IPS-18c (cell line): ENCODE results near the gene ZFP92.

ENCODE experiments used
- H3K4me3 ChIP-seq: 2 replicates; pipeline ENCODE4 v1.7.0; 2013; ENCODE audit warnings: low read depth, mild to moderate bottlenecking, low read length, moderate library complexity; ENCODE audit not compliant: insufficient read depth
- H3K9me3 ChIP-seq: one replicate; pipeline ENCODE4 v1.6.1; 2013; ENCODE audit warnings: mild to moderate bottlenecking, low read length, moderate library complexity; ENCODE audit not compliant: control insufficient read depth, insufficient read depth

Gene ZFP92

DNA sequence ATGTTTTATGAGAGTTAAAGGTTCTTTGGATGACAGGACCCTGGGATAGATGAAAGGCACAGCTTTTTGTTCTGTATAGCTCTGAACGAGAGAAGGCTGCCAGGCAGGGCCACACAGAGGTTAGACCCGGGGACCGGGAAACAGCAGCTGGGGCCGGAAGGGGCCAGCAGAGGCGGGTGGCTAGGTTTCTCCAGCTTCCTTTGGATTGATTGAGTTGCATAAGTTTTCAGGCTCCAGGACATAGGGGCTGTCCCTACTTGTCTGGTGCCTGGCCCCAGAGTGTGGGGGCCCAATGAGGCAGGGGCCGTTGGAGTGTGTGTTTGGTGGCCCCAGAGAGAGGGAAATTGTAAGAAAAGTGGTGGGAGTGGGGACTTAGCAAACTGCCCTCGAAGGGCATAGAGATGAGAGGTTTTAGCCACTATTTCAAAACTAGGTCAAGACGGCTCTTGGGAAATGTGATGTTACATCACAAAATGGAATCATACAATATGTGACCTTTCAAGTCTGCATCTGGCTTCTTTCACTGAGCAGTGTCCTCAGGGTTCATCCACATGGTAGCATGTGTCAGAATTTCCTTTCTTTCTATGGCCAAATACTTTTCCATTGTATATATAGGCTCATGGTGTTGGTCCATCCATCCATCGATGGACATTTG lies 3.7 kb downstream of the ZFP92 start:
- H3K9me3 ChIP-seq: peaks cover 15% of the 10 kb centered on the region

DNA sequence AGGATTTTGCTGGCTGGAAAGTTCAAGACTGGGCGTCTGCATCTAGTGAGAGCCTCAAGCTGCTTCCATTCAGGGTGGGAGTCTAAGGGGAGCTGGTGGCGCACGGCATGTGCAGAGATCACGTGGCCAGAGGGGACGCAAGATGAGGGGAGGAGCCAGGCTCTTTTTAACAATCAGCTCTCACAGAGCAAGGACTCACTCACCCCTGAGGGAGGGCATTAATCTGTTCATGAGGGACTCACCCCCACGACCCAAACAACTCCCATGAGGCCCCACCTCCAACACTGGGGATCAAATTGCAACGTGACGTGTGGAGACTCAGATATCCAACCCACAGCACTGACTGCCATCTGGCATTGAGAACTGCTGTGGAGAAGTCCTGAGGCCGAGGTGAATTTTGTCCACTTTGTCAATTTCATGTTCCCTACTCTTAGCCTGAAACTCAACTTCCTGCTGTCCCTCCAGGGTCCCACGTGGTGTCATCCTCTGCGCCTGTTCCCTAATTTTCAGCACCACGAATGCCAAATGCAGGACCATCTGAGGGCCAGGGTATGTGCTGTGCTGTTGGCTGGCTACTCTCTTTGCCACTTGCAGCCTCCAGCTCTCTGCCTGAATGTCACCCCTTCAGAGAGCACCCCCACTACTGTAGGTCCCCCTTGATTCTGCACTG lies 5.6 kb downstream of the ZFP92 start:
- H3K9me3 ChIP-seq: peaks cover 12% of the 10 kb centered on the region
- H3K4me3 ChIP-seq: no peak overlapping the region

More for the DNA sequence above, 3.7 kb downstream of the ZFP92 start:
- no peak overlapping the region for H3K4me3 ChIP-seq

DNA sequence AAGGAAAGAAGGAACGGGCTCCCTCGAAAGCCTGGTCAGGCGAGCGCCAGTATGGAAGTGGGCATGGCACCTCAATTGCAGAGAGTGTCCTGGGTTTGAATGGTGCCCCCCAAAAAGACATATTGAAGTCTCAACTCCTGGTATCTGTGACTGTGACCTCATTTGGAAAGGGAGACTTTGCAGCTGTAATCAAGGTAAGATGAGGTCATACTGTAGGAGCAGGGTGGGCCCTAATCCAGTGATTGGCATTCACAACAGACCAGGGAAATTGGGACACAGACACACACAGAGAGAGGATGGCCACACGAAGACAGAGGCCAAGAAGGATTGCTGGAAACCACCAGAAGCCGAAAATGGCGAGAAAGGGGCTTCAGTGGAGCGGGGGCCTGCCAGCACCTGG lies 6.4 kb downstream of the ZFP92 start:
- peaks cover 14% of the 10 kb centered on the region for H3K9me3 ChIP-seq
- H3K4me3 ChIP-seq: no peak overlapping the region

DNA sequence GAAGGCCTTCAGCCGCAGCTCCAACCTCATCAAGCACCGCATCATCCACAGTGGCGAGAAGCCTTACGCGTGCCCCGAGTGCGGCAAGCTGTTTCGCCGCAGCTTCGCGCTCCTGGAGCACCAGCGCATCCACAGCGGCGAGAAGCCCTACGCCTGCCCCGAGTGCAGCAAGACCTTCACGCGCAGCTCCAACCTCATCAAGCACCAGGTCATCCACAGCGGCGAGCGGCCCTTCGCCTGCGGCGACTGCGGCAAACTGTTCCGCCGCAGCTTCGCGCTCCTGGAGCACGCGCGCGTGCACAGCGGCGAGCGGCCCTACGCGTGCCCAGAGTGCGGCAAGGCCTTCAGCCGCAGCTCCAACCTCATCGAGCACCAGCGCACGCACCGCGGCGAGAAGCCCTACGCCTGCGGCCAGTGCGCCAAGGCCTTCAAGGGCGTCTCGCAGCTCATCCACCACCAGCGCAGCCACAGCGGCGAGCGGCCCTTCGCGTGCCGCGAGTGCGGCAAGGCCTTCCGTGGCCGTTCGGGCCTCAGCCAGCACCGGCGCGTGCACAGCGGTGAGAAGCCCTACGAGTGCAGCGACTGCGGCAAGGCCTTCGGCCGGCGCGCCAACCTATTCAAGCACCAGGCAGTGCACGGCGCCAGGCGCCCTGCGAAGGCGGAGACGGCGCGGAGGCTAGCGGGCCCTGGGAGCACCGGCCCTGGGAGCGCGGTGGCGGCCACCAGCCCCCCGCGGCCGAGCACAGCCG lies 9.8 kb downstream of the ZFP92 start:
- Histone ChIP-seq H3K9me3 (peaks cover 9% of the 10 kb centered on the region), H3K4me3 (no peak overlapping the region)

DNA sequence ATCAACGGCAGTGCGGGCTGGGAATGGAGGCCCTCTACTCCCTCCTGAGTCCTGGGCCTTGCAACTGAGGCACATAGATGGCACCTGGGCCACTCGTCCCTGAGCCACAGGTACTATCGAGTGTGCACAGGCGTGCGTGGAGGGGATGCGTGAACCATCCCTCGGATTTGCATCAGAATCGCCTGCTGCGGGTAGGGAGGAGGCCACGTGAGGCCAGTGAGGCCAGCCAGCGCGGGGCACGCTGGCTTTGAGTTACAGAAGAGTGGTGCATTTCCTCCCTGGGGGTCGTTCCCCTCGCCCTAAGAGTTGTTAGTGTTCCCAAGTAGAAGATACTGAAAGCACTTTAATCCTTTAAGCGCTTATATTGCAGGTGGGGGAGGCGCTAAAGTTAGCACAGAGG lies 10.6 kb downstream of the ZFP92 start:
- Histone ChIP-seq H3K4me3 (no peak overlapping the region), H3K9me3 (peaks cover 9% of the 10 kb centered on the region)

DNA sequence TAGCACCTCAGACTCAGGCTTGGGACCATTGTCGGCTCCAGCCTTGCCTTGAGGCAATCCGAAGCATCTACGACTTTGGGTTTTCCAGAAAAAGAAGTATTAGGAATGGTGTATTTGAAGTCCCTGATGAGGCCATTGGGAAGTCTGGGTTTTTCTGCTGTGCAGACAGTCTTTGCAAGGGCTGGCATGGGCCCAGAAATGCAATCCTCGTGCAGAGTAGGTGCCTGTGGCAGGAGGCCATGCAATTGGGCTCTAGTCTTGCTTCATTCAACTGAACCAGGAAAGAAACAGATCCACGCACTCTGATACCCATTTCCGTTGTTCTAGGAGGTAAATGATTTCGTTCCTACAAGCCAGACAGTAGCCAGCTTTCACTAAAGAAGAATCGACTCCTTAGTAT lies 12.4 kb downstream of the ZFP92 start:
- H3K9me3 ChIP-seq: peaks cover 4% of the 10 kb centered on the region
- H3K4me3 ChIP-seq: no peak overlapping the region

DNA sequence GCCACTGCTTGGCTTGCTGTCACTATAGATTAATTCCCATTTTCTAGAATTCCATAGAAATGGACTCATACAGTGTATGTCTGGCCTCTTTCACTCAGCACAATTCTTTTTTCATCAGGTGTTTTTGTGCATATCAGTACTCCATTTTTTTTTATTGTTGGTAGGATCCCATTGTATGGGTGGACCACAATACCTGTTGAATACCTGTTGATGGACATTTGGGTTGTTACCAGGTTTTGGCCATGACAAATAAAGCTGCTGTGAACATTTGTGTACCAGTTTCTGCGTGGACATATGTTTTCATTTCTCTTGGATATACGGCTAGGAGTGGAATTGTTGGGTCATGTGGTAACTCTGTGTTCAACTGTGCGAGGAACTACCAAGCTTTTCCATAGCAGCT lies 14.9 kb downstream of the ZFP92 start:
- Histone ChIP-seq H3K9me3 (peaks cover 4% of the 10 kb centered on the region), H3K4me3 (no peak overlapping the region)

DNA sequence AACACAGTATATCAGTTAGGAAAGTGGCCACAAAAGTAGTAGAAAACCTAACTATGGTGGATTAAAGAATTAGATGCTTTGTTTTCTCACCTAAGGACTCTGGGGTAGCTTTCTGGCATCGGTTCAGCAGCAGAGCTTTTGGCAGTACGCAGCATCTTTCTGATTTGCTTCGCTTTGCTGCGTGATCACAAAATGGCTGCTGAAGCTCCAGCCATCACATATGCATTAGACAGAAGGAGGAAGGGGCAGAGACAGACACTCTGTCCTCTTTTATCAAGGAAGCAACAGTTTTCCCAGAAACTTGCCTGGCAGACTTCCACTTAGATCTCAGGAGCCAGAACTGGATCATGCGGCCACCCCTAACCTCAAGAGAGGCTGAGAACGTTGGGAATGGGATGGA lies 19.5 kb downstream of the ZFP92 start:
- peaks cover 8% of the 10 kb centered on the region for H3K9me3 ChIP-seq

DNA sequence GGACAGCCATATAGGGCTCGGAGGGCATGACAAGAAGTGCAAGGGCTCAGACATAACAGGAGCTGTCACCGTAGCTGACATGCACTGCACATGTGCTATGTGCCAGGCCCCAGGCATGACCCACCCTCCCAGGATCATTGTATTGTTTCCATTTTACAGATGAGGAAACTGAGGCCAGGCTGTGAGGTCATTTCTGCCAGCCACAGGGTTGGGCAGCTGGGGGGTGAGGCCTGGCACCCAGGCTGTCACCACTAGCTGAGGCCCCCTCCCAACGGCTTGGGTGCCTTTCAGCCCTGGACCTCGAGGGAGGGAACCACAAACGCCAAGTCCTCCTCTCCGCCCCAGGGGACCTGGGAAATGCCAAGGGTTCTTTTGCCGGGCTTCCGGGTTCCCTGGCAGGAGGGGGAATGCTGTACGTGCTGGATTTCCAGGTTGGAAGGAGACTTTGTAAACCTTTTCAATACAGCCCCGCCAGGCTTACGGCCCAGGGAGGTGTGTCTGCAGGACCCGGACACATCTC lies 21.9 kb downstream of the ZFP92 start:
- H3K9me3 ChIP-seq: peaks cover 8% of the 10 kb centered on the region
- no peak overlapping the region for H3K4me3 ChIP-seq

More for the DNA sequence above, 19.5 kb downstream of the ZFP92 start:
- no peak overlapping the region for H3K4me3 ChIP-seq

DNA sequence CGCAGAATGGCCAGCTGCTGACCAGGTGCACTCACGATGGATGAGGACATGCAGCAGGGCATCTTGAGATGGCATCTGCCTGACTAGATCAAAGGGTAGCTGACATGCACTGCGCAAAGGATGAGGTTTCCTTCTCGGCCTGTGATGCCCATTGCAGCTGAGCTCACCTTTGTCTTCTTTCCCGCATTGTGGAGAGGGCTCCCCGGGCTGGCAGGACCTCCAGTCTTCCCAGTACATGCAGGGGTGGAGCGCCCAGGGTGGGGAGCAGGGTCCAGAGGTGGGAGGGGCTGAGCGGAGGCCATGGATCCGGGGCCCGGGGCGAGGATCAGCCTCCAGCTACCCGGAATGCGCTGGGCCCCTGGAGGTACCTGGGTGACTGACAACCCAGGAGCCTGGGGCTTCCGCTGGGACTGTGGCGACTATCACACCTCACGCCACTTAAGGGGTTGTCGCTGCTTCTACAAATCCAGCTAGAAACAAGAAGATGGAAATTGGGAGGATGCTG lies 22.6 kb downstream of the ZFP92 start:
- peaks cover 8% of the 10 kb centered on the region for H3K9me3 ChIP-seq
- no peak overlapping the region for H3K4me3 ChIP-seq

DNA sequence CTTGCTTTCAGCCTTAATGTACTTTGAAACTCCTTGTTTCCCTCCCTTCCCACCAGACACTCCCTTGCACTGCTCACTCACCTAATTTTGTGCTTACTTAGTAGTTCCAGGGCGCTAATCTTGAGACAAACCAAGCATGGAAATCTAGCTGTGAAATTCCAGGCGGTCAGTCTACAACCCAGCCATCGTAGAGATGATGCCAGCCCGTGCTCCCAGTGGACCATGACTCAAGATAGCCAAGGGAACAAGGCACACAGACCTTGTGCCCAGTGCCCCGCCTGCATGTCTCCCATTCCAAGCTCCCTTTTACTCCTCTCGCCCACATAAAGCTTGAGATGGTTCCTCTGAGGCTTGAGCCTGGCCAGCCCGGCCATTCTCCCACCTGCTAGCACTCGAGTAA lies 23.5 kb downstream of the ZFP92 start:
- peaks cover 10% of the 10 kb centered on the region for H3K9me3 ChIP-seq

DNA sequence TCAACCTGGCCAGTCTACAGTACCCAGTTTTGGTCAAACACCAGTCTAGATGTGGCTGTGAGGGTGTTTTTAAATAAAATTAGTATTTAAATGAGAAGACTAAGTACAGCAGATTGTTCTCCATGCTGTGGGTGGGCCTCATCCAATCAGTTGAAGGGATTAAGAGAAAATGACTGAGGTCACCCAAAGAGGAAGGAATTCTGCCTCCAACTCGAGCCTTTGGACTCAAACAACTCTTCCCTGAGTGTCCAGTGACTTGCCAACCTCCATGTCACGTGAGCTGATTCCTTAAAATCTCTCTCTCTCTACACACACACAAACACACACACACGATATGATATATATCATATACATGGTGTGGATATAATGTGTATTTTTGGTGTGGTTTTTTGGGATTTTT lies 24.6 kb downstream of the ZFP92 start:
- H3K4me3 ChIP-seq: no peak overlapping the region
- H3K9me3 ChIP-seq: peaks cover 16% of the 10 kb centered on the region

More for the DNA sequence above, 23.5 kb downstream of the ZFP92 start:
- H3K4me3 ChIP-seq: no peak overlapping the region

DNA sequence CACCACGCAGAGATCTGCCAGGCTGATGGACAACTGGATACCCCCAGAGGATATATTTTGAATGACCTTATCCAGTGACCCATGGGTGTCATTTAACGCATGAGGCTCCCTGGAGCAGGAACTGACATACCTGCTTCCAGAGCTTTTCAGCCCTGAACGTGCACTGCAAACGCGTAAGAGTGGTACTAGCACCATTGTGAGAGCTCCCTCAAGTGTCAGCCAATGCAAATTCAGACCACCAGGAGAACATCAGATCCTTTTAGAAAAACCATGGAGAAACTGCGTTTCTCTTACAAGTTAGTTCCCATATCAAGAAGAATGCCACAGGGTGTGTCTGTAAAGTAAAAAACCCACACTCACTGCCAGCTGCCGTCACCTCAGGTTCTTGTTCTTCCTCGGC lies 27.3 kb downstream of the ZFP92 start:
- H3K9me3 ChIP-seq: peaks cover 22% of the 10 kb centered on the region
- H3K4me3 ChIP-seq: no peak overlapping the region

DNA sequence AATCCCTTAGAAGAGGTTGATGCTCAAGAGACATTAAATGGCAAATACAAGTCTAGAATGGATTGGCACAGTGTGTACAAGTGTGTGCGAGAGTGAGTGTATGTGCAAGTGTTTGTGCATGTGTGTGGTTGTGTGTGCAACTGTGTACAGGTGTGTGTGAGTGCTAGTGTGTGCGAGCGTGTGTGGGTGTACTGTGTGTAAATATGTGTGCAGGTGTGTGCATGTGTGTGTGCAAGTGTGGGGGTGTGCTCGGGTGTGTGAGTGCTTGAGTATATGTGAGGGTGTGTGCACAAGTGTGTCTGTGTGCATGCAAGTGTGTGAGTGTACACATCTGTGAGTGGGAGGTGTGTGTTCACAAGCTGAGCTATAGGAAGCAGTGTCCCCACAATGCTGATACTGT lies 28.7 kb downstream of the ZFP92 start:
- H3K4me3 ChIP-seq: no peak overlapping the region
- H3K9me3 ChIP-seq: peaks cover 20% of the 10 kb centered on the region

DNA sequence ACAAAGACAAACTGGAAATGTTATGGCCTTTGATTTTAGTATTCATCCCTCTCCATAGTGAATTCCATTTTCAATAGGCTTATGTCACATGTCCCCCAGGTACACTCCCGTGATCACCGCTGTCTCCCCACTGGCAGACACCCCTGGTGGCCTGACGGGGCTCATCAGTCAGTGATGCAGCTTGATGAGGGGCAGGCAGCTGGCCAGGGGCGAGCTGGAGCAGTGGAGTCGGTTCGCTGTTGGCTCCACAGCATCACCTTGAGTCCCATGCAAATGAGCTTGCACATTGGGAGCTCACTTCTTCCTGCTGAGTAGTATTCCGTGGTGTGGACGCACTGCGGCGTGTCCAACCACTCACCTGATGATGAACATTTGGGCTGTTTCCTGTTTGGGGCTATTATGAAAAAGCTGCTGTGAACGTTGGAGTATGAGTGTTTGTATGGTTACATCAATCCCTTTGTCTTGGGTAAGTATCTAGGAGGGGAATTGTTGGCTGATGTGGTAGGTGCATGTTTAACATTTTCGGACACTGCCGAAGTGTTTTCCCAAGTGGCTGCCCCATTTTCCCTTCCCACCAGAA lies 29.4 kb downstream of the ZFP92 start:
- peaks cover 19% of the 10 kb centered on the region for H3K9me3 ChIP-seq
- H3K4me3 ChIP-seq: no peak overlapping the region

DNA sequence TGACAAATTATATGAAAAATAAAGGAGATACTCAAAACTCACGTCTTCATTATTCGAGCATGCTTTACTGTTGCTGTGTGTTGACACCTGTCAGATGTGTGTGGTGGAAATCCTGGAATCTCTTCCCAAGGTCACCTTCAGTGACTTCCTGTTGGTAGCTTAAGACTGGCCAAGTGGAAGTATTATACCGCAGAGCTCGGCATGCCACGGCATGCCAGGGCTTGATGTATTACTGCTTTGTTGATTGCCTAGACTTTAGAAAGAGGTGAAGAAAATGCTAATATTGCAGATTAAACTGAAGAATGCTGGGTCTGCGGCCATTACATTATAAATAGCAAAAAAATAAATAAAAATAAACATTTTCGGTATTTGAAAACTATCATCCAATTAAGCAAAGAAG lies 30.0 kb downstream of the ZFP92 start:
- Histone ChIP-seq H3K4me3 (no peak overlapping the region), H3K9me3 (peaks cover 19% of the 10 kb centered on the region)

DNA sequence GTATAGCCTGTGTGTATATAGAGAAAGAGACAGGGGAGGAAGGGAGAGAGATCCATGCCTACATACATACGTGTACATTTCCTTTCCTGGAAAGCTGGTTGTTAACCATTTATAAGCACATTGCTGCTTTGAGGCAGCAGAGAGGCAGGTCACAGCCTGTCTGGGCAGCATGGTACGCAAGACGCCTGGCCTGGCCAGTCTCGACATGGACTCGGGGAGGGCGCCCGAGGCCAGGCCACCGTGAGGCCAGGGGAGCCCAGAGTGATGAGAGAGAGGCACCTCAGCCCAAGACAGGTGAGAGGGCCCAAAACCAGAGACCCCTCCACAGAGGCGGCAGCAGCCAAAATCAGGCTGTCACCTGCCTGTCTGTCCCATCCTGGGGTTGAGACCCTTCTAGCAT lies 30.7 kb downstream of the ZFP92 start:
- H3K4me3 ChIP-seq: no peak overlapping the region
- peaks cover 21% of the 10 kb centered on the region for H3K9me3 ChIP-seq
